ENCODE measurements around the gene KIZ. TPM values are rescaled to one million over a fixed set of nuclear protein-coding genes. Genes with fewer than 3 reads are reported as not detected.

Gene KIZ
- total and polyA plus RNA-seq, 2 of the 4 experiments (the other 2 are of a cell fraction): 9.9 to 14.0 TPM

- DNase-seq (no peak), ATAC-seq (ENCODE audit: low read depth) (no peak)
- Histone ChIP-seq H3K14ac (replicated peaks; ENCODE audit: low read depth, low read length) (no peak overlapping the region), H4K8ac (ENCODE audit: low read depth in 2 of 2, low read length in 2 of 2) (no peak overlapping the region), H3K36me3 (ENCODE audit: control insufficient read depth, insufficient read depth, low read length) (no peaks in the 10 kb centered on the region), H4K20me1 (ENCODE audit: insufficient read depth, low read length) (no peaks in the 10 kb centered on the region), H3K4ac (ENCODE audit: low read depth, low read length) (no peak overlapping the region), H2BK15ac (ENCODE audit: low read depth, low read length) (no peak overlapping the region), H3K9me1 (ENCODE audit: insufficient read depth, low read length) (no peaks in the 10 kb centered on the region), H2AK5ac (ENCODE audit: low read depth, low read length) (no peak overlapping the region), H3K9ac (ENCODE audit: low read depth, low read length) (no peak overlapping the region), H3K23ac (ENCODE audit: low read depth, low read length) (no peak overlapping the region), H3K18ac (ENCODE audit: low read depth, low read length) (no peak overlapping the region), H3K27me3 (ENCODE audit: control insufficient read depth, insufficient read depth, low read length) (peaks cover 13% of the 10 kb centered on the region), H3K79me1 (ENCODE audit: low read depth in 1 of 2, low read length in 2 of 2) (no peaks in the 10 kb centered on the region), H4K91ac (ENCODE audit: insufficient read depth, low read depth, low read length) (no peak overlapping the region), H2AK9ac (replicated peaks; ENCODE audit: low read depth, low read length, poor library complexity) (no peak overlapping the region), H2BK120ac (ENCODE audit: low read depth, low read length) (no peak overlapping the region), H3K27ac (ENCODE audit: insufficient read depth, low read length) (no peak overlapping the region), H3K4me3 (ENCODE audit: insufficient read depth, low read depth, low read length) (no peak overlapping the region), H2AFZ (replicated peaks; ENCODE audit: low read length, poor library complexity) (no peak overlapping the region), H3K4me1 (ENCODE audit: control insufficient read depth, insufficient read depth, low read length) (no peaks in the 10 kb centered on the region), H3K9me3 (ENCODE audit: control insufficient read depth, insufficient read depth, low read length) (peaks cover 2% of the 10 kb centered on the region; the same call in 1 of the 2 replicates), H4K5ac (ENCODE audit: low read depth, low read length) (no peak overlapping the region), H3K56ac (ENCODE audit: extremely low read depth, insufficient read depth, low read length) (no peak overlapping the region), H3K4me2 (ENCODE audit: low read depth, low read length) (no peak overlapping the region), H2BK20ac (ENCODE audit: low read depth, low read length) (no peak overlapping the region), H2BK5ac (ENCODE audit: low read depth, low read length, poor library complexity, severe bottlenecking) (no peak overlapping the region)
- in situ Hi-C loops (cut with MboI; ENCODE audit: low sequenced_read_pairs): no loop called here
- WGBS, 2 experiments (ENCODE audit: extremely low coverage in 2 of 2, insufficient read length in 1 of 2): 80% methylated on average over 1 of the region's 5 CpGs; no CpG with 5 or more reads in 1 of the 2 experiments
- ChIA-PET POLR2A (ENCODE audit: unreplicated experiment) (no interaction called here), CTCF (no interaction called here)
- dilution Hi-C loops (cut with HindIII; ENCODE audit: low sequenced_read_pairs, unreplicated experiment): no loop called here
- no peak for TF ChIP-seq ELK1 (IDR thresholded peaks at IDR 0.05; ENCODE audit: borderline replicate concordance, low read depth, low read length)
- intact Hi-C loops (cut with micrococcal nuclease): no loop called here
- BruUV-seq (replicated peaks): no TSS peak
Measured at GRCh38 chr20:21266191-21266536, 140.3 kb downstream of the KIZ start.

Data from IMR-90 (cell line).